HG02981 (cell line): ENCODE measurements around the gene BRK1.
"Not testable (repeated sequence)": the region's sequence is repeated elsewhere in the genome, so short reads cannot be mapped to it uniquely, and the experiment has no call there.

Experiments used
- ATAC-seq: cut with Tn5 transposase; IDR thresholded peaks from one replicate; pipeline ENCODE4 v1.9.1; 2021; ENCODE audit warnings: mild to moderate bottlenecking, moderate library complexity; ENCODE audit not compliant: unreplicated experiment

BRK1 gene

GRCh38 chr3:10115326-10116137 is at the start of gene BRK1:
Gene BRK1 (plus strand): TSS chr3:10115675. CDS start chr3:10115702, 27 bp downstream.
- ATAC-seq, result peak; percentile 96

DNA sequence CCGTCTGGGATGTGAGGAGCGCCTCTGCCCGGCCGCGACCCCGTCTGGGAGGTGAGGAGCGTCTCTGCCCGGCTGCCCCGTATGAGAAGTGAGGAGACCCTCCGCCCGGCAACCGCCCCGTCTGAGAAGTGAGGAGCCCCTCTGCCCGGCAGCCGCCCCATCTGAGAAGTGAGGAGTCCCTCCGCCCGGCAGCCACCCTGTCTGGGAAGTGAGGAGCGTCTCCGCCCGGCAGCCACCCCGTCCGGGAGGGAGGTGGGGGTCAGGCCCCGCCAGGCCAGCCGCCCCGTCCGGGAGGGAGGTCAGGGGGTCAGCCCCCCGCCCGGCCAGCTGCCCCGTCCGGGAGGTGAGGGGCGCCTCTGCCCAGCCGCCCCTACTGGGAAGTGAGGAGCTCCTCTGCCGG is 45.4 kb upstream of the BRK1 start:
- ATAC-seq, result not testable (repeated sequence)

DNA sequence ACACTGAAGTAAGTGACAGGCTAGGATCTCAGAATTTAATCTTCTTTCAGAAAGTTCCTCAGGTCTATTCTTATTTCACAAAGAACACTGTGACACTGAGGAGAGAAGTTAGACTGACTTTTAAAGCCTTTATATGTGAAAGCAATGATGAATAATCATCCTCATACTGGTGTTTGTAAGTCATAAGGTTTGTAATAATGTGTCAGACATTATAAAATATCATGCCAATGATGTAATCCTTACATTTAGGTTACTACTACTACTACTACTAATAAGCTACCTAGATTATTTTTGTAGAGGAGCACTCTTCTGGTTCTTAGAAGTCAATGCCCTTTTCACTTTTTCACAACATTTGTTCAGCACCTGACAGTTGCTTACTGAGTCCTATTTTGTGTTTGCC is 40.8 kb upstream of the BRK1 start:
- no peak for ATAC-seq

- ATAC-seq, result no peak
Observed at GRCh38 chr3:10081871-10082270, 33.6 kb upstream of the BRK1 start.

GRCh38 chr3:10085738-10086137 is 29.7 kb upstream of the BRK1 start:
- ATAC-seq, result no peak

- no peak for ATAC-seq
Observed at GRCh38 chr3:10088256-10088655, 27.2 kb upstream of the BRK1 start.

GRCh38 chr3:10090179-10090578 is 25.3 kb upstream of the BRK1 start:
- ATAC-seq, result no peak

GRCh38 chr3:10090774-10091173 is 24.7 kb upstream of the BRK1 start:
- ATAC-seq, result not testable (repeated sequence)

DNA sequence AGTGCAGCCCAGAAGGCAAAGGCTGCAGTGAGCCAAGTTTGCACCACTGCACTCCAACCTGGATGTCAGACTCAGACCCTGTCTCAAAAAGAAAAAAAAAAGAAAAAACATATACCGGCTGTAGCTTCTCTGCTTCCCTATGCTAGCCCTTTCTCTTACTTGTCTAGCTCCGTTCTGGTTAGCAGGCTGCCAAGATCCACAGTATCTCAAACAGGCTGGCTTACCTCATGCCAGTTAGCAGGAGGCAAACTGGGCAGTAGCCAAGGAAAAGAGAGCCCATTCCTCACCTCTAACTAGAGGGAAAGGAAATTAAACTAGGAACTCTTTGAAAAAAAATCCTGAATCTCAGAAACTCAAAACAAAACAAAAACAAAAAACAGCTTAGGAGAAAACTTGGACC is 24.1 kb upstream of the BRK1 start:
- ATAC-seq, result not testable (repeated sequence)

DNA sequence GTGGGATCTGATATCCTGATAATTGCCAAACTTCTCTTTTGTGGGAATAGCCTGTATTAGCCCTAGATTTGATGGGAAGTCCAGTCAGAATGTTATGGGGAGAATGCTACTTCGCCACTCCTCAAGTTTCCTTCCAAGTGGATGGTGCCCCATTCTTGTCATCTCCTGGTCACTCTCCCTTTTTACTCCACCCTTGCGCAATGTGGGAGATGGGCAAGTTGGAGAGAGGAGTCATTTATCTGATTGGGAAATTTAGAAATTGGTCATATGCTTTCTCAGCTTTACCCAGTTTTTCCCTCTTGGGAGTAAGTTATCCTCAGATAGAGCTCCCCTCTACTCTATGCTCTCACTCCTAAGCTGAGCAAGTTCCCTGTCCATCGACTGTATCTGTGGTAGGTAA is 21.8 kb upstream of the BRK1 start:
- no peak for ATAC-seq

- ATAC-seq, result no peak
Observed at GRCh38 chr3:10099041-10099440, 16.4 kb upstream of the BRK1 start.

GRCh38 chr3:10106919-10107318 is 8.6 kb upstream of the BRK1 start:
- no peak for ATAC-seq

- no peak for ATAC-seq
Observed at GRCh38 chr3:10108091-10108490, 7.4 kb upstream of the BRK1 start, which contains the start of gene FANCD2OS. Gene FANCD2OS (minus strand): TSS chr3:10108255. CDS start chr3:10104774, 3,481 bp downstream.

GRCh38 chr3:10116138-10116460 is 624 bp downstream of the BRK1 start:
- ATAC-seq, result peak; percentile 25

DNA sequence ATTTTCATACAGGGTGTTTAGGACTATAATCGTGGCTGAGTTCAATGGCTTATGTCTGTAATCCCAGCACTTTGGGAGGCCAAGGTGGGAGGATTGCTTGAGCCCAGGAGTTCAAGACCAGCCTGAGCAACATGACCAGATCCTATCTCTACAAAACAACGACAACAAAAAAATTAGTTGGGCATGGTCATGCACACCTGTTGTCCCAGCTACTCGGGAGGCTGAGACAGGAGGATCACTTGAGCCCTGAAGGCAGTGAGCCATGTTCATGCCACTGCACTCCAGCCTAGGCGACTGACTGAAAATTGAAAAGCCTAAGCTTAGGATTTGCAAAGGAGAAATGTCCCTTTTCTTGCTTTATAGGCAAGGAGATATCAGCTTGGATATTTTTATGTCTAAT is 1.5 kb downstream of the BRK1 start:
- ATAC-seq, result no peak

DNA sequence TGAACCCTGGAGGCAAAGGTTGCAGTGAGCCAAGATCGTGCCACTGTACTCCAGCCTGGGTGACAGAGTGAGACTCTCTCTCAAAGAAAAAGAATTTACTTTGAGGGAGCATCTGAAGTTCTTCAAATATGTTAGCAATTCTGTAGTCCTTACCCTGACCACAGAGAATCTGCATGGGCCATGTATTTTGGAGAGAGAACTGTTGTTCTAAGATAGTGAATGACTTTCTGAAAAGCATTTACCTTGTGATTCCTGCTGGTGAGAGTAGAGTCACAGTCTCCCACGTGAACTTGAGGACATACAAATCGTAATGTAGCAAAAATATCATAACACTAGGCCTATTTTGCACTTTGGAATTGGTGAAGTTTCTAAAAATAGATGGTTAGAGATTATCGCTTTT is 3.9 kb downstream of the BRK1 start:
- no peak for ATAC-seq

DNA sequence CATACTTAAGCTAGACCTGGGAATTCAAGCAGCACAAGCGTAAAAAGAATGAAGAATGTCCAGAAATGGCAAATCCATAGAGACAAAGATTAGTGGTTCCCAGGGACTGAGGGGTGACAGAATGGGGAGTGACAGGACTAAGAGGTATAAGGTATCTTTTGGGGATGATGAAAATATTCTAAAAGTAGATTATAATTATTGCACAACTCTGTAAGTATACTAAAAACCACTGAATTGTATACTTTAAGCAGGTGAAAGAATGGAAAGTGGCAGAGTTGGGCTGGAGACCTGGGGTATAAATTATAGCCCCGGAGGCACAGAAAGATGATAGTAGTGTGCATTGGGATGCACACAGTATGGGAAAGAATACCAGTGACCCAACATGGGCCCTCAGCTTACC is 5.6 kb downstream of the BRK1 start:
- ATAC-seq, result no peak

GRCh38 chr3:10122724-10123123 is 7.2 kb downstream of the BRK1 start:
- ATAC-seq, result no peak

DNA sequence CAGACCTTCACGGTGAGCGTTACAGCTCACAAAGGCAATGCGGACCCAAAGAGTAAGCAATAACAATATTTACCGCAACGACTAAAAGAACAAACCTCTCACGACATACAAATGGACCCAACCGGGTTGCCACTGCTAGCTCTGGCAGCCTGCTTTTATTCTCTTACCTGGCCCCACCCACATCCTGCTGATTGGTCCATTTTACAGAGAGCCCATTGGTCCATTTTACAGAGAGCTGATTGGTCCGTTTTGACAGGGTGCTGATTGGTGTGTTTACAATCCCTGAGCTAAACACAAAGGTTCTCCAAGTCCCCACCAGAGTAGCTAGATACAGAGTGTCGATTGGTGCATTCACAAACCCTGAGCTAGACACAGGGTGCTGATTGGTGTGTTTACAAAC is 20.4 kb downstream of the BRK1 start:
- ATAC-seq, result not testable (repeated sequence)

DNA sequence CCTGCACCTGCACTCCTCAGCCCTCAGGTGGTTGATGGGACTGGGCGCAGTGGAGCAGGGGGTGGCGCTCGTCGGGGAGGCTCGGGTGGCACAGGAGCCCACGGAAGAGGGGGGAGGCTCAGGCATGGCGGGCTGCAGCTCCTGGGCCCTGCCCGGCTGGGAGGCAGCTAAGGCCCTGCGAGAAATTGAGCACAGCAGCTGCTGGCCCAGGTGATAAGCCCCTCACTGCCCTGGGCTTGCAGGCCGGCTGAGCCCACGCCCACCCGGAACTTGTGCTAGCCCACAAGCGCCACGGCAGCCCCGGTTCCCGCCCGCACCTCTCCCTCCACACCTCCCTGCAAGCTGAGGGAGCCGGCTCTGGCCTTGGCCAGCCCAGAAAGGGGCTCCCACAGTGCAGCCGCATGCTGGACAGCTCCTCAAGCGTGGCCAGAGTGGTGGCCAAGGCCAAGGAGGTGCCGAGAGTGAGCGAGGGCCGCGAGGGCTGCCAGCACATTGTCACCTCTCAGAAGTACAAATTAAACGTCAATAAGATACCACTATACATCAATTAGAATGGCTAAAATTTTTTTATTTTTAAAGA is 21.0 kb downstream of the BRK1 start:
- no peak for ATAC-seq

DNA sequence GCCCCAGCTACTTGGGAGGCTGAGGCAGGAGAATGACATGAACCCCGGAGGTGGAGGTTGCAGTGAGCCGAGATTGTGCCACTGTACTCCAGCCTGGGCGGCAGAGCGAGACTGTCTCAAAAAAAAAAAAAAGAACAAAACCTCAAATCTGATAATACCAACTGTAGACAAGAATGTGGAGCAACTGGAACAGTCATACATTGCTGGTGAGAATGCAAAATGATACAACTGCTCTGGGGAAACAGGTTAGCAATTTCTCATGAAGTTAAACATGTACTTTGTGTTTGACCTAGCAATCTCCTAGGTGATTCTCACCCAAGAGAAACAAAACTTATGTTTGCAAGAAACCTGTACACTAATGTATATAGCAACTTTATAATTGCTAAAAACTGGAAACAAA is 21.7 kb downstream of the BRK1 start:
- ATAC-seq, result no peak

GRCh38 chr3:10140996-10141546 is 25.6 kb downstream of the BRK1 start:
- no peak for ATAC-seq
